ENCODE measurements around the gene DDX51.
"Not testable (repeated sequence)": the region's sequence is repeated elsewhere in the genome, so short reads cannot be mapped to it uniquely, and the experiment has no call there.

The DDX51 gene

GRCh38 chr12:132136226-132136625, 7.9 kb downstream of the DDX51 start:
- not testable (repeated sequence) for H4K8ac ChIP-seq (ENCODE audit: low read depth, low read length); H3K4ac ChIP-seq (ENCODE audit: low read depth, low read length); H2BK120ac ChIP-seq (ENCODE audit: insufficient read depth, low read length, poor library complexity); H3K27ac ChIP-seq (ENCODE audit: low read depth, low read length); H3K14ac ChIP-seq (ENCODE audit: low read length); H3K18ac ChIP-seq (ENCODE audit: low read length); H2AK5ac ChIP-seq (ENCODE audit: low read length); H3K79me2 ChIP-seq (ENCODE audit: control insufficient read depth, insufficient read depth, low read length, poor library complexity); H2AFZ ChIP-seq (ENCODE audit: insufficient read depth, low read length, poor library complexity); H4K12ac ChIP-seq (ENCODE audit: low read depth, low read length); DNase-seq; H3K4me3 ChIP-seq (ENCODE audit: low read depth, low read length); H3K27me3 ChIP-seq (ENCODE audit: insufficient read depth, low read length); H2BK5ac ChIP-seq (ENCODE audit: low read depth, low read length, poor library complexity); H3K9me3 ChIP-seq (ENCODE audit: insufficient read depth, low read depth, low read length); H3K4me1 ChIP-seq (ENCODE audit: control insufficient read depth in 1 of 2, insufficient read depth in 2 of 2, low read length in 2 of 2); H3K4me2 ChIP-seq (ENCODE audit: low read length); H3K9ac ChIP-seq (ENCODE audit: low read length); H3K23ac ChIP-seq (ENCODE audit: low read length); H2BK12ac ChIP-seq (ENCODE audit: low read length); H3K79me1 ChIP-seq (ENCODE audit: low read length); H4K91ac ChIP-seq (ENCODE audit: low read depth, low read length)
- peaks cover 25 to 29% of the 10 kb centered on the region in 2 experiments for H3K36me3 ChIP-seq (ENCODE audit: control insufficient read depth in 1 of 2, insufficient read depth in 2 of 2, low read length in 2 of 2)
- WGBS (ENCODE audit: extremely low coverage, insufficient coverage, insufficient read length), result no CpG with 5 or more reads among the region's 21 CpGs

- not testable (repeated sequence) for H3K27ac ChIP-seq (ENCODE audit: low read depth, low read length); H2BK120ac ChIP-seq (ENCODE audit: insufficient read depth, low read length, poor library complexity); H2BK12ac ChIP-seq (ENCODE audit: low read length); H3K79me1 ChIP-seq (ENCODE audit: low read length); H4K8ac ChIP-seq (ENCODE audit: low read depth, low read length); H3K18ac ChIP-seq (ENCODE audit: low read length); H3K27me3 ChIP-seq (ENCODE audit: insufficient read depth, low read length); H3K14ac ChIP-seq (ENCODE audit: low read length); H3K23ac ChIP-seq (ENCODE audit: low read length); H2AK5ac ChIP-seq (ENCODE audit: low read length); DNase-seq; H3K9ac ChIP-seq (ENCODE audit: low read length); H2AFZ ChIP-seq (ENCODE audit: insufficient read depth, low read length, poor library complexity); H4K91ac ChIP-seq (ENCODE audit: low read depth, low read length); H3K4me1 ChIP-seq (ENCODE audit: control insufficient read depth in 1 of 2, insufficient read depth in 2 of 2, low read length in 2 of 2); H4K12ac ChIP-seq (ENCODE audit: low read depth, low read length); H3K4ac ChIP-seq (ENCODE audit: low read depth, low read length); H3K79me2 ChIP-seq (ENCODE audit: control insufficient read depth, insufficient read depth, low read length, poor library complexity); H2BK5ac ChIP-seq (ENCODE audit: low read depth, low read length, poor library complexity); H3K4me3 ChIP-seq (ENCODE audit: low read depth, low read length); H3K4me2 ChIP-seq (ENCODE audit: low read length); H3K9me3 ChIP-seq (ENCODE audit: insufficient read depth, low read depth, low read length)
- peaks cover 12 to 18% of the 10 kb centered on the region in 2 experiments for H3K36me3 ChIP-seq (ENCODE audit: control insufficient read depth in 1 of 2, insufficient read depth in 2 of 2, low read length in 2 of 2)
- no CpG with 5 or more reads among the region's 39 CpGs for WGBS (ENCODE audit: extremely low coverage, insufficient coverage, insufficient read length)
Measured at GRCh38 chr12:132134653-132135183, 9.4 kb downstream of the DDX51 start.

GRCh38 chr12:132133952-132134652, 10.0 kb downstream of the DDX51 start:
- Histone ChIP-seq H3K18ac (ENCODE audit: low read length) (no peak overlapping the region), H2AK5ac (ENCODE audit: low read length) (no peak overlapping the region), H4K91ac (ENCODE audit: low read depth, low read length) (no peak overlapping the region), H2BK120ac (ENCODE audit: insufficient read depth, low read length, poor library complexity) (no peak overlapping the region), H3K23ac (ENCODE audit: low read length) (no peak overlapping the region), H3K36me3 (ENCODE audit: control insufficient read depth in 1 of 2, insufficient read depth in 2 of 2, low read length in 2 of 2) (peaks cover 9 to 14% of the 10 kb centered on the region in 2 experiments), H2BK5ac (ENCODE audit: low read depth, low read length, poor library complexity) (no peak overlapping the region), H4K8ac (ENCODE audit: low read depth, low read length) (no peak overlapping the region), H3K4me2 (ENCODE audit: low read length) (no peak overlapping the region), H4K12ac (ENCODE audit: low read depth, low read length) (no peak overlapping the region), H2BK12ac (ENCODE audit: low read length) (no peak overlapping the region), H3K79me1 (ENCODE audit: low read length) (no peaks in the 10 kb centered on the region), H3K27ac (ENCODE audit: low read depth, low read length) (no peak overlapping the region), H3K4me1 (ENCODE audit: control insufficient read depth in 1 of 2, insufficient read depth in 2 of 2, low read length in 2 of 2) (no peaks in the 10 kb centered on the region), H3K27me3 (ENCODE audit: insufficient read depth, low read length) (no peaks in the 10 kb centered on the region), H2AFZ (ENCODE audit: insufficient read depth, low read length, poor library complexity) (no peak overlapping the region), H3K9me3 (ENCODE audit: insufficient read depth, low read depth, low read length) (peaks cover 2% of the 10 kb centered on the region), H3K79me2 (ENCODE audit: control insufficient read depth, insufficient read depth, low read length, poor library complexity) (no peaks in the 10 kb centered on the region), H3K4me3 (ENCODE audit: low read depth, low read length) (no peak overlapping the region), H3K9ac (ENCODE audit: low read length) (no peak overlapping the region), H3K14ac (ENCODE audit: low read length) (no peak overlapping the region), H3K4ac (ENCODE audit: low read depth, low read length) (no peak overlapping the region)
- no CpG with 5 or more reads among the region's 27 CpGs for WGBS (ENCODE audit: extremely low coverage, insufficient coverage, insufficient read length)
- peak; percentile 21 to 38 for DNase-seq

GRCh38 chr12:132132609-132133430, 11.3 kb downstream of the DDX51 start:
- H3K4me3 ChIP-seq (ENCODE audit: low read depth, low read length), result no peak overlapping the region
- H3K9ac ChIP-seq (ENCODE audit: low read length), result no peak overlapping the region
- H3K79me1 ChIP-seq (ENCODE audit: low read length), result no peaks in the 10 kb centered on the region
- no peak overlapping the region for H3K4me2 ChIP-seq (ENCODE audit: low read length)
- no peak overlapping the region for H2BK12ac ChIP-seq (ENCODE audit: low read length)
- H3K27me3 ChIP-seq (ENCODE audit: insufficient read depth, low read length), result no peaks in the 10 kb centered on the region
- H4K8ac ChIP-seq (ENCODE audit: low read depth, low read length), result no peak overlapping the region
- H2BK5ac ChIP-seq (ENCODE audit: low read depth, low read length, poor library complexity), result no peak overlapping the region
- no peak overlapping the region for H4K91ac ChIP-seq (ENCODE audit: low read depth, low read length)
- H3K4ac ChIP-seq (ENCODE audit: low read depth, low read length), result no peak overlapping the region
- H2AFZ ChIP-seq (ENCODE audit: insufficient read depth, low read length, poor library complexity), result no peak overlapping the region
- peaks cover 2% of the 10 kb centered on the region for H3K9me3 ChIP-seq (ENCODE audit: insufficient read depth, low read depth, low read length)
- no peak overlapping the region for H3K23ac ChIP-seq (ENCODE audit: low read length)
- no peak overlapping the region for H2AK5ac ChIP-seq (ENCODE audit: low read length)
- H2BK120ac ChIP-seq (ENCODE audit: insufficient read depth, low read length, poor library complexity), result no peak overlapping the region
- DNase-seq, result no peak
- no peak overlapping the region for H3K27ac ChIP-seq (ENCODE audit: low read depth, low read length)
- no peak overlapping the region for H4K12ac ChIP-seq (ENCODE audit: low read depth, low read length)
- H3K36me3 ChIP-seq (ENCODE audit: control insufficient read depth in 1 of 2, insufficient read depth in 2 of 2, low read length in 2 of 2), result peaks cover 10 to 11% of the 10 kb centered on the region in 2 experiments
- H3K79me2 ChIP-seq (ENCODE audit: control insufficient read depth, insufficient read depth, low read length, poor library complexity), result no peaks in the 10 kb centered on the region
- H3K4me1 ChIP-seq (ENCODE audit: control insufficient read depth in 1 of 2, insufficient read depth in 2 of 2, low read length in 2 of 2), result no peaks in the 10 kb centered on the region
- no peak overlapping the region for H3K14ac ChIP-seq (ENCODE audit: low read length)
- no peak overlapping the region for H3K18ac ChIP-seq (ENCODE audit: low read length)
- no CpG with 5 or more reads among the region's 39 CpGs for WGBS (ENCODE audit: extremely low coverage, insufficient coverage, insufficient read length)
